CD4-positive, alpha-beta T cell treated with Interferon gamma for 1 hour (primary cell): ENCODE data around the gene MMP19.
A peak's percentile ranks its signal among the peaks of the same experiment; 100 is the strongest.
"Not testable (repeated sequence)": the region's sequence is repeated elsewhere in the genome, so short reads cannot be mapped to it uniquely, and the experiment has no call there.

Source experiments
- DNase-seq: peaks from one replicate; pipeline ENCODE4 v3.0.0-alpha.2; 2020

The MMP19 gene

GRCh38 chr12:55843431-55843830, 695 bp upstream of the MMP19 start:
- DNase-seq, result no peak

GRCh38 chr12:55840581-55841351, 2.0 kb downstream of the MMP19 start:
- DNase-seq, result no peak

GRCh38 chr12:55839345-55840140, 3.2 kb downstream of the MMP19 start:
- DNase-seq, result no peak

- no peak for DNase-seq
Measured at GRCh38 chr12:55838361-55838760, 4.4 kb downstream of the MMP19 start.

GRCh38 chr12:55834400-55834799, 8.3 kb downstream of the MMP19 start:
- DNase-seq, result not testable (repeated sequence)

DNA sequence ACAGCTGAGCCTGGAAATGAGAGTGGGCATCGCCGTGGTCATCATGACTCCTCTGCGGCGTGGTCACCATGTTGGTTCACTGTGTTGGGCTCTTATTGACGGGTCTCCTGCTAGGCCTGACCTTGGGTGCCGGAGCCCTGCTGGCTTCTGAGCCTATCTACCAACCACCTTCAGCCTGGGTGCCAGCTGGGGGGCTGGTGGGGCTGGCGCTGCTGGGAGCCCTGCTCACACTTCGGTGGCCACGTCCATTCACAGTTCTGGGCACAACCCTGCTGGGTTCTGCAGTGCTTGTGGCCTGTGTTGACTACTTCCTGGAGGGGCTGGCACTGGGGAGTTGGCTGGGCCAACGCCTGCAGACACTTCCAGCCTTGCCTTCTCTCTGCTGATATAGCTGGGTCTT, 9.7 kb downstream of the MMP19 start:
- no peak for DNase-seq

DNA sequence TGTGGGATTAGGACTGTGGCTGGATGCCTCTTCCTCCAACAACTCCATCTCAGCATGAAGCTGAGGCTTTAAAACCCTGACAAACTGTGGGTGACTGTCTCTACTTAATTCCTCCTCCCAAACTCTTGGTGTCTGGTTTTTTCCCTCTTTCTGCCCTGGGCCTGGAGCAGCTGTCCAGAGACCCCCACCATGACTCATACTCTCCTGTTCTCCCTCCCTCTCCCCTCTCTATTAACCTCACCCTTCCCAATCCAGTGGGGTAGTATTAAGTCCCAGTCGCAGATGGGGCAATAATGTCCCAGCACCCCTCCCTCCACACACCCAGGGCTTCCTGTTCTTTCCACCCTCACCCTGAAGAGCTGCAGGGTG, 11.3 kb downstream of the MMP19 start:
- no peak for DNase-seq

GRCh38 chr12:55830601-55831446, 11.9 kb downstream of the MMP19 start:
- peak; percentile 62 for DNase-seq

- DNase-seq, result peak; percentile 11
Measured at GRCh38 chr12:55829967-55830600, 12.7 kb downstream of the MMP19 start.

DNA sequence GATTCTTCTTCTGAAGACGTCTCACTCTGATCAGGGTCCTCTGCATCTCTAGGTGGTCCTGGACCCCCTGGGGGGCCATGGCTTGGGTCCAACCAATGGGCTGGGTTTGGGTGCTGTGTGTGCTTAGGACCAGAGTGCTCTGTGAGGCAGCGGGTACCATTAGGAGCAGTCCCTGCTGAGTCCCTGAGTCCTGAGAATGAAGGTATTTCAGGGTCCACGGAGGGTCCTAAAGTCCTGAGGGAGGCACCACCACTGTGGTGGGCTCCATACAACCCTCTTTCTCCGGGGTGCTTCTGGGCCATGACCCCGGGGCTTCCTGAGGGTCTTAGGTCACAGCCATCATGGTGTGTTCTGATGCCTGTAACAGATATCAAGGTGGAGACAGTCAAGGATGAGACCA, 14.4 kb downstream of the MMP19 start:
- DNase-seq, result no peak

GRCh38 chr12:55827806-55828205, 14.9 kb downstream of the MMP19 start:
- DNase-seq, result no peak

DNA sequence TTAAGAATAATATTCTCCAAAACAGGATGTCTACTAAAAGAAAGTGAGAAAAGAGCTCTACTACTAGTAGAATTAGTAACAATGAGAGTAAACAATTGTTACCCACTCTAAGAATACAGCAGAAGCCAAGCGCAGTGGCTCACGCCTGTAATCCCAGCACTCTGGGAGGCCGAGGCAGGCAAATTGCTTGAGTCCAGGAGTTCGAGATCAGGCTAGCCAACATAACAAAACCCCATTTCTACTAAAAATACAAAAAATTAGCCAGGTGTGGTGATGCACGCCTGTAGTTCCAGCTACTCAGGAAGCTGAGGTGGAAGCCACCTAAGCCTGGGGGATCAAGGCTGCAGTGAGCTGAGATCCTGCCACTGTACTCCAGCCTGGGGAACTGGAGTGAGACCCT, 18.0 kb downstream of the MMP19 start:
- no peak for DNase-seq

- no peak for DNase-seq
Measured at GRCh38 chr12:55823419-55823818, 19.3 kb downstream of the MMP19 start.

GRCh38 chr12:55822228-55822627, 20.5 kb downstream of the MMP19 start:
- DNase-seq, result no peak

DNA sequence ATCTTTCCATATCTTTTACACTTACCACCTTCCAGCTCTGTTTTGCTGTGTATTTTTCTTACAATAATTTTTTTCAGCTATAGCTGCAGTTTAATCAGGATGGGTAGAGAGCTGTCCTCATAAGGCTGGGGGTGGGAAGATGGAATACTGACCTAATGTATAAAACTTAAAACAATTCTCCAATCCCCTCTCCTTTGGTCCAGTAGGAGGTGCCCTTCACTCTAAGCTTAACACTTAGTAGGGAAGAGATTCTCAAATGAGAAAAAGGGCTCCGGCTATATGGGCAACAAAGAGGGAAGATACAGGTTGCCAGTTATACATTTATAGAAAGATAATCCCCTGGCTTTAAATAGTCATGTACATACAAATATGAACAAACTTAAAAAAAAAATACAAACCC, 22.1 kb downstream of the MMP19 start:
- no peak for DNase-seq

- no peak for DNase-seq
Measured at GRCh38 chr12:55818886-55819285, 23.9 kb downstream of the MMP19 start.

- no peak for DNase-seq
Measured at GRCh38 chr12:55818140-55818728, 24.5 kb downstream of the MMP19 start.

DNA sequence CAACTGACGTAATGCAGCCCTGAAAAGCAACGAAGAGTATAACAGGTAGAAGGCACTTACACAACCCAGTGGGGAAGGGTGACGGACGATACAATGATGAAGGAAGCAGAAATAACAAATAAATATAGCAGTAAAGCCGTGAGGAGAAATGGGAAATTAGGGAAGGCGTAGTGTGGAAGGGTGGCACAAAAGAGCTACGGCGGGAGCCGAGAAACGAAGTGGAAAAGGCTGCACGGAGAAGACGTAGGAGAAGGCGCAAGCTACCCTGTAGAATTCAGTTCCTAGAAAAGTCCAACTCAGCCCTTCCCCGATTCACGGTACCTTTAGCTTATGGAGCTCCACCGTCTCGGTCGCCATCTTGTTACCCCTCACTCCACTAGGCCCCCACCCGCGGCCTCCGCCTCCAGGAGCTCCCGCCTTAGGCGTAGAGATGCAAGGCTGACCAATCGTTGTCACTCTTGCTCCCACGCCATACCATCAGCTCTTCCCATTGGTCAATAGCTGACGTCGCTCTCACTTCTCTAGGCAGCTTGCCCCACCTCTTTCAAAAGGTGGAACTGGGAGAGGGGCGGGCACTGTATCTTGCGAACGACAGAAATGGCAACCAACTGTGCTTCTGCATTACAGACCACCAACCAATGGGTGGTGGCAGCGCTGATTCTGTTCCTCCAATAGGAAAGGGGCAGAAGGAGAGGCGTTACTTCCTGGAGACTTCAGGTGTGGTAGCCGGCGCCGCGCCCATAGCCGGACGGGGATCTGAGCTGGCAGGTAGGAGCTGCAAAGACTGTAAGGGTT, 25.2 kb downstream of the MMP19 start, which contains the start of the genes ORMDL2 and SARNP:
Gene ORMDL2 (plus strand): TSS at position 697 of the 795 bp plus-strand sequence. CDS start 959 bp downstream, outside the sequence.
Gene SARNP (minus strand): TSS at position 380 of the 795 bp plus-strand sequence. CDS start 23 bp downstream, at position 357.
- peak; percentile 99 for DNase-seq

DNA sequence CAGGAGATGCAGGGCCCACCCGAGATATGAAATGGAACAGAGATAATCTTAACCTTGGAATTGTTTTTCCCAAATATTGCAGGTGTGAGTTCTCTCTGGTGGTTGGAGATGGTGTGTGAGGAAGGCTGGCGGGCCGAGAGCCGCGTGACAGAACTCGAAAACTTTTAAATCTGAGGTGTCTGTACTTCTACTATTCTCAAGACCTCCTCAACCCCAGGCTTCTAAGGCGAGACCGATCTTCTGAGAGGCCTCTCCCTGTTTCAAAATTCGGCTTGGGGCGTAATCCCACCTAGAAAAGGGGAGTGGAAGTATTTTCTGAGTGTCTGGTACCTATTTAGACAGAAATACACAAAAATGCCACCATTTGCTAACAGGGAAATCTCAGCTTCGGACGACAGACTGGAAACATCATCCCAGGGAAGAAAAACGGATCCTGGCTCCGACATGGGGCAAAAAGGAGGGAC, 25.8 kb downstream of the MMP19 start:
- no peak for DNase-seq

DNA sequence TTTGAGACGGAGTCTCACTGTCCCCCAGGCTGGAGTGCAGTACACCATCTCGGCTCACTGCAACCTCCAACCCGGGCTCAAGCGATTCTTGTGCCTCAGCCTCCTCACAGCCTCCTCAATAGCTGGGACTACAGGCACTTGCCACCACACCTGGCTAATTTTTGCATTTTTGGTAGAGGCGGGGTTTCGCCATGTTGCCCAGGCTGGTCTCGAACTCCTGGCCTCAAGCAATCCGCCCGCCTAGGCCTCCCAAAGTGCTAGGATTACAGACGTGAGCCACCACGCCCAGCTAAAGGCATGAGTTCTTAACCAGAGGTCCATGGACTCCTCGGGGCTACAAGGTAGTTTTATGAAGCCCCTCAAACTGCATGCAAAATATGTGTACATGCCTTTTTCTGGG, 27.3 kb downstream of the MMP19 start:
- DNase-seq, result no peak

DNA sequence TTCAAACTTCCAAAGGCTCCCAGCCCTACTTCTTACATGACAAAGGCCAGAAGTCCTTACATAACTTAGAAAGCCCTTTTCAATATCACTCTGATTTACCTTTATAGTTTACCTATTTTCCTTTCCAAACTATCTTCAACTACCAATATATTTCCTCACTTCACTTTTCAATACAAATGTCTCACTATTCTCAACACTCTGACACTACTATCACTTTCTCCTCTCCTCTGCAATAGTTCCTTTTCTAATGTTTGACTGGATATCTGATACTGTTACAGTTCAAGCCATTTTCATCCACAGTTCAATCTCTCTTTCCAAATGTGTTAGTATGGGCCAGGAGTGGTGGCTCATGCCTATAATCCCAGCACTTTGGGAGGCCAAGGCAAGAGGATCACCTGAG, 28.5 kb downstream of the MMP19 start:
- DNase-seq, result no peak
